Measurements from ENCODE around the gene CARM1.
"Not testable (repeated sequence)": the region's sequence is repeated elsewhere in the genome, so short reads cannot be mapped to it uniquely, and the experiment has no call there.

Gene CARM1

DNA sequence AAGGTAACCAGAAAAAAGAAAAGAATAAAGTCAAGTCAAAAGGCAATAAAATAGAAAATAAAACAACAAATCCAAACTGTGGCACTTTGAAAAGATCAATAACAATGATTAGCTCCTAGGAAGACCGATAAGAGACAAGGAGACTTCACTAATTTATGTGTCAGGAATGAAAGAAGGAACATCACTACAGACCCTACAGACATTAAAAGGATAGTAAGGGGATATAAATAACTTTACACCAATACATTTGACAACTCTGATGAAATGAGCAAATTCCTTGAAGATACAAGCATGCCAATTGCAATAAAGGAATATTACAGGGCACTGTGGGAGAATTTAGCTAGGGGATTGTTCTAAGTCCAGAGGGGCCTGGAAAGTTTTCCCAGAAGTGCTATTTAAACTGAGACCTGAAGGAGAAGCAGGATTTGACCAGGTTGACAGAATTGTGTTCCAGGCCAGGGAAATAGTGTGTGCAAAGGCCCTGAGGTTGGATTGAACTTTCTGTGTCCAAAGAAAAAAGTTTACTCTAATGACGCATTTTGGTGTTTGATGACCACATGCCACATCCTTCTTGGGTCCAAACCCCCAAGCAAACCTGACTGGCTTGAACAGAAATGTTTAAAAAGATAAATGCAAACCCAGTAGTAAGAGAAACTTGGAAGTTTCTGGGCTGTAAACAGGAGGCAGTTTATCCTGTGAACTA, 24.7 kb upstream of the CARM1 start:
- DNase-seq (ENCODE audit: low read depth in 1 of 2, low spot score in 1 of 2), result no peak

DNA sequence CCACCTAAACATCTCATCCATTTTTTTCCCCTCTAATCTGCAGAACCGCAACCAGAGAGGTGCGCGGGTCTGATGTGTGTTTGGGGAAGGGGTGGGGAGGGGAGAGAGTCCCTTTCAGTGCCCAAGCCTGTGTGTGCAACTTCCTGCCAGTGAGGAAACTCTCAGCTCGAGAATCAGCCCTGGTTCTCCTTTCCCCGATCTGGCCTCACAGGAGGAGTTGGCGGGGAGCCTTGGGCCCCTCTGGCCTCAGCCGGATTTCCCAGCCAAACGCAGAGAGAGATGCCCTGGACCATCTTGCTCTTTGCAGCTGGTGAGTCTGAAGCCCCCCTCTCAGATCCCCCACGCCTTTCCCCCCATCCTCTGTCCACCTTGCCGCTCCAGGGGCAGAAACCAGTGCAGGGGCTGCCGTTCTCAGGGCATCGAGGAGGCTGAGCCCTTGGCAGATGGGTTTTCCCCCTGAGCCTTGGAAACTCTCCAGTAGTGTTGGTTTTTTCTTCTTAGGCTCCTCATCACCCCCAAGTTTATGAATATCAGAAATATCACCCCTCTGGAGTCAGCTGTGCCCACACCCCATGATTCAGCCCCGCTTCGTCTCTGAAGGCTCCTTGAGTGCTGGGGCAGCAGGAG, 23.0 kb upstream of the CARM1 start, which contains the start of gene C19orf38:
C19orf38 (plus strand) TSS at position 186 of the 627 bp plus-strand sequence; CDS start at position 280, 94 bp downstream.
- DNase-seq (ENCODE audit: low read depth in 1 of 2, low spot score in 1 of 2), result no peak

DNA sequence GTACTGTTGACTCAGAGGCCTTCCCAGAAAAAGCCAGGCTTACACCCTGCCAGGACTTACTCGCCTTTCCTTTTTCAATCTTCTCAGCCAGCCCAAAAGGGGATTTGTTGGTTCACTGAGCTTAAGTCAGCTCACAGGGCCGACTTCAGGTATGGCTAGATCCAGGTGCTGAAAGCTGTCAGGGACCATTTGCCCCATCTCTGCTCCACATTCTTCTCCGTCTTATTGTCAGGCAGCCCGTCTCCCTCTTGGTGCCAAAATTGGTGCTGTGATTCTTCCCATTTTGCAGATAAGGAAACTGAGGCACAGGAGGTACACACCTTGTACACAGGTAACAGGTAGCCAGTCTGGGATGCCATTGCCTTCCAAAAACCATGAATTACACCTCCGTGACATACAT, 20.7 kb upstream of the CARM1 start:
- no peak for DNase-seq (ENCODE audit: low read depth in 1 of 2, low spot score in 1 of 2)

DNA sequence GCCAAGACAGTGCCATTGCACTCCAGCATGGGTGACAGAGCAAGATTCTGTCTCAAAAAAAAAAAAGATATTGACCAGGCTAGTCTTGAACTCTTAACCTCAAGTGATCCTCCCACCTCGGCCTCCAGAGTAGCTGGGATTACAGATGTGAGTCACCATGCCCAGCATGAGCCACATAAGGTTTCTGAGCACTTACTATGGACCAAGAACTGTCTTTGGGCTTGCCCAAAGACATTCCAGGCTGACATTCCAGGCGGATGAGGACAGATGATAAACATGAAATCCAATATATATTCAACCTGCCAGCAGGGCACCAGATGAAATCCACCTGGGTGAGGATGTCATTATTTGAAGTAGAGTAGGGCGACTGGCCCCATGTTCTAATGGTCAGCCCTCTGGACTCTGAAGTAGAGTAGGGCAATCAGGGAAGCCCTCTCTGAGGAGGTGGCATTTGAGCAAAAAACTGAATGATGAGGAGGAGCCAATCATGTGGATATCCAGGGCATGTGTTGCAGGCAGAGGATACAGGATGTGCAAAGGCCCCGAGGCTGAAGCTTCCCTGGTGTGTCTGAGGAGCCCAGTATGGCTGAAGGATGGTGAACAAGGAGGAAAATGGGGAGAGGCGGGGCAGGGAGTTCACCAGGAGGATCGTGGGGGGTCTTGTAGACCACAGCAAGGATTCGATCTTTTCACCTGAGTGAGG, 19.1 kb upstream of the CARM1 start:
- no peak for DNase-seq (ENCODE audit: low read depth in 1 of 2, low spot score in 1 of 2)

DNA sequence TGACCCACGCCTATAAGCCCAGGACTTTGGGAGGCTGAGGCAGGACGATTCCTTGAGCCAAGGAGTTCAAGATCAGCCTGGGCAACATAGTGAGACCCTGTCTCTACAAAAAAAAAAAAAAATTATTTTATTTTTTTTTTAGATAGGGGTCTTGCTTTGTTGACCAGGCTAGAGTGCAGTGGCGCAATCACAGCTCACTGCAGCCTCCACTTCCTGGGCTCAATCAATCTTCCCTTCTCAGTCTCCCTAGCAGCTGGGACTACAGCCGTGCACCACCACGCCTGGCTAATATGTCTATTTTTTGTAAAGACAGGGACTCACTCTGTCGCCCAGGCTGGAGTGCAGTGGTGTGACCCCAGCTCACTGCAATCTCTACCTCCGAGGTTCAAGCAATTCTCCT, 18.4 kb upstream of the CARM1 start:
- no peak for DNase-seq (ENCODE audit: low read depth in 1 of 2, low spot score in 1 of 2)

DNA sequence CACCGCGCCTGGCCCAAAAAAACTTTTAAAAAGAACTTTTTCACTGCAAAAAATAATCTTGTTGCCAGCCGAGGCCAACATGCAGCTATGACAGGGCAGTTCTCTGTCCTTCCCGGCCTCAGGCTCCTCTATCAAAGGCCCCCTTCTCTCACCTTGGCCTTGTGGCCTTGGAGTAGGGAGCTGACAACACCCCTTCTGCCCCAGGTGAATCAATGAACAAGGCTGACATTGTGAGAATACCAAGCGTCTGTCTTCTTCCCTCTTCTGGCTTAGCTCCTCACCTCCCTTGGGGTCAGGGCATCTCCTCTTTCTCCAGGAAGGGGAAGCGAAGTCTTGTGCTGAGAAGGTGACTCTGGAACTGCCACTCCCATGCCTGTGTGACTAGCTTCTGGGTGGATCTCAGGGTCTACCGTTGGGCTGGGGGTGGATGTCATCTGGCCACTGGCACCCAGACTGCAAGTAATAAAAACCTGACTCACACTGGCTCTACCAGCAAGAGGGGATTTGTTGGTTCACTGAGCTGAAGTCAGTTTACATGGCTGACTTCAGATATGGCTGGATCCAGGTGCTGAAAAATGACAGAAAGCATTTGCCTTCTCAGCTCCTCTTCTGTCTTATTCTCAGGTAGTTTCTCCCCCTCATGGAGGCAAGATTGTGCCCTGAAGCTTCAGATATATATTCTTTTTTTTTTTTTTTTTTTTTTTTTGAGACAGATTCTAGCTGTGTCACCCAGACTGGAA, 16.8 kb upstream of the CARM1 start:
- no peak for DNase-seq (ENCODE audit: low read depth in 1 of 2, low spot score in 1 of 2)

DNA sequence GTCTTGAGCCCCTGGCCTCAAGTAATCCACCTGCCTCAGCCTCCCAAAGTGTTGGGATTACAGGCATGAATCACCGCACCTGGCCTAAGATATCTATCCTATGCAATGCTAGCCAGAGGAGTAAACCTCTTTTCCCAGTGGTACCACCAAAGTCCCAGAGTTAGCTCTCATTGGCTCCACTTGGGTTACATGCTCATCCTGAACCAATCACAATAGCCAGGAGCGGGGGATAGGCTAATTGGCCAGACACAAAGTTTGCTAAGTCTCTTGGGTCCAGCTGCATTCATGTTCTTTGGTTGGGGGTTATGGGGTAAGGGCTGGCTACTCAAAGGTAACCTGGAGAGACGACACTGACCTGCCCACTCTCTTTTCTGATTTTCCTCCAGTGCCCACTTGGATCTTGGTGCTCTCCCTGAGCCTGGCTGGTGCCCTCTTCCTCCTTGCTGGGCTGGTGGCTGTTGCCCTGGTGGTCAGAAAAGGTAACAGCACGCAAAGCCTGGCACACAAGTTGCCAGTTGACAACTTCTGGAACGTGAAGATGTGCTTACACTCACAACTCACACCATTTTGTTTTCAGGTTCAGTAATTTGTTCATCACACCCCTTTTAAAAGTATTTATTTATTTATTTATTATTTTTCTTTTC, 15.4 kb upstream of the CARM1 start:
- DNase-seq (ENCODE audit: low read depth in 1 of 2, low spot score in 1 of 2), result no peak

DNA sequence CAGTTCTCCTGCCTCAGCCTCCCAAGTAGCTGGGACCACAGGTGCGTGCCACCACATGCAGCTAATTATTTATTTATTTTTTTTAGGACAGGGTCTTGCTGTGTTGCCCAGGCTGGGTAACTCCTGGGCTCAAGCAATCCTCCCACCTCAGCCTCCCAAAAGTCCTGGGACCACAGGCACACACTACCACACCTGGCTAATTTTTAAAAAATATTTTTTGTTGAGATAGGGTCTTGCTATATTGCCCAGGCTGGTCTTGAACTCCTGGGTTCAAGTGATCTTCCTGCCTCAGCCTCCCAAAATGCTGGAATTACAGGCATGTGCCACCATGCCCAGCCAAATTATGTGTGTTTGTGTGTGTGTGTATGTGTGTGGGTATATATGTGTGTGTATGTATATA, 14.5 kb upstream of the CARM1 start:
- not testable (repeated sequence) for DNase-seq (ENCODE audit: low read depth in 1 of 2, low spot score in 1 of 2)

DNA sequence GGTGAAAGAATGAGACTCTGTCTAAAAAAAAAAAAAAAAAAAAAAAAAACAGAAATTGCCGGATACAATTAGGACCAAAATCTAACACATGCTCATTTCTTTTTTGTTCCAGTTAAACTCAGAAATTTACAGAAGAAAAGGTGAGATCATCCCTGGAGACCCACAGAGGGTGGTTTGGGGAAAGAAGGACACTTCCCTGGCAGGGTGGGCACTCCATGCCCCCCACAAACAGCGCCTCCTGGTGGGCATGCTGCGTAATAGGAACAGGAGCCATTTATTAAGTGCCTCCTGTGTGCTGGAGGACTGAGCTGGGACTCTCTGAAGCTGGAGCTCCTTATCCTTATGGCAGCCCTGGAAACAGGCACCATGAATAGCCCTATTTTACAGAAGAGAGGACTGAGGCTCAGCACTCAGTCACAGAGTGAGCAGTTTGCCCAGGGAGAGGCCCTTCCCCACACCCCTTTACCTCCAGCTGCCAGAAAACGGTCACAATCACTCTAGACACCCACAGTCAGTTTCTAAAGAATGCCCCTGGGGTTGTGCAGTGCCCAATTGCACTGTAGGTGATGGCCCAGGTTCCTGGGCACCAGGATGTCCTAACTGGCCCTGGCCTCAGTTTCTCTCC, 13.0 kb upstream of the CARM1 start:
- DNase-seq (ENCODE audit: low read depth in 1 of 2, low spot score in 1 of 2), result no peak

DNA sequence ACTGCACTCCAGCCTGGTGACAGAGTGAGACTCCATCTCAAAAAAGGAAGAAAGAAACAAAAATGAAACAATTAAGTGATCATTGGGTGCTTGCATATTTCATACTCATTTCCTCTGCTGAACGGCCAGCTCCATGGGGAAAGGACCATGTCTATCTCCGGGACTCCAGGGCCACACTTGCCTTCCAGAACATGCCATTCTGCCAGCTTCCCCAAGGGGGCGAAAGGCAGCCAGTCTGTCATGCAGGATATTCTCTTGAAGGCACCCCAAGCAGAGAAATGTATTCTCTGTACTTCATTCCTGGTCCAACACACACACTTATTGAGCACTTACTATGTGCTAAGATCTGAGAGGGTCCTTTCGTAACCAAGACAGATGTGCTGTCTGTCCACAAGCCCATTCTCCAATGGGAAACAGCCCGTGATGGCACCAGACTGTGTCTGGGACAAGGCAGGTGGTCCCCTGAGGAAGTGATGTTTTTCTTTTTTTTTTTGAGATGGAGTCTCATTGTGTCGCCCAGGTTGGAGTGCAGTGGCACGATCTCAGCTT, 10.2 kb upstream of the CARM1 start:
- DNase-seq (ENCODE audit: low read depth in 1 of 2, low spot score in 1 of 2), result no peak

DNA sequence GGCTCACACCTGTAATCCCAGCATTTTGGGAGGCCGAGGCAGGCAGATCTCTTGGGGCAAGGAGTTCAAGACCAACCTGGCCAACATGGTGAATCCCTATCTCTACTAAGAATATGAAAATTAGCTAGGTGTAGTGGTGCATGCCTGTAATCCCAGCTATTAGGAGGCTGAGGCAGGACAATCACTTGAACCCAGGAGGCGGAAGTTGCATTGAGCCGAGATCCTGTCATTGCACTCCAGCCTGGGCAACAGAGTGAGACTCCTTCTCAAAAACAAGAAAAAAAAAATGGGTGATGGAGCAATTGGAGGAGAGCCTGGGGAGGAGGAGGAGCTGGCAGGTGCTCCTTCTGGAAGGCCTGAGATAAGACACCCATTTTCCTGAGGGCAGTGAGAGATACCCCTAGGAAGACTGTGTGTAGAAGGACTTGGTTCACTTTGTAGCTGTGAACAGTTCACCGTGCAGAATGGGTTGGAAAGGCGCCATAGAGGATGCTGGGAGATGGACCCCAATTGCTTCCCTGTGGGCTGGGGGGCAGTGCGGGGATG, 8.7 kb upstream of the CARM1 start:
- DNase-seq (ENCODE audit: low read depth in 1 of 2, low spot score in 1 of 2), result no peak

DNA sequence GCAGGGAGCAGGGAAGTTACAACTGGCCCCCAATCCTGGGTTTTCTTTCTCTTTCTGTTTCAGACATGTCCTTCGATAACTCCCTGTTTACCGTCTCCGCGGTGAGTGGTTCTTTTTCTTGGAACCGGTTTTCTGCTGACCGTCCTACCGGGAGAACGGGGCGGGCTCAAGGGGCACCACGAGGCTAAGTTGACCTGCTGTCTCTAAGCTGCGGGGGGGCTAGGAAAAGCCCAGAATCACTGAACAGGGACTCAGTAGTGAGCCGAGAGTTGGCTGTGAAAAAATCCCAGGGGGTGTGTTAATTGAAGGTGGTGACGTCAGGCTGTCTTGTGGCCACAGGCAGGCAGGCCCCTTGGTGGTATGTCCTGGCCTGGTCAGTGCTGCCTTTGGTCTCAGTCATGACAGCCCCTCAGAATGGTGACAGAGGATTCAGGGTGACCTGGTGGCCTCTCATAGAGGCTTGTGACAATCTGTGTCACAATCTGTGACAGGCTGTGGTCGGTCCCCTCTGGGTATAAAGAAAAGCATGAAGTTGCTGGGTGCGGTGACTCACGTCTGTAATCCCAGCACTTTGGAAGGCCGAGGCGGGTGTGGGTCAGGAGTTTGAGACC, 8.1 kb upstream of the CARM1 start:
- DNase-seq (ENCODE audit: low read depth in 1 of 2, low spot score in 1 of 2), result no peak

DNA sequence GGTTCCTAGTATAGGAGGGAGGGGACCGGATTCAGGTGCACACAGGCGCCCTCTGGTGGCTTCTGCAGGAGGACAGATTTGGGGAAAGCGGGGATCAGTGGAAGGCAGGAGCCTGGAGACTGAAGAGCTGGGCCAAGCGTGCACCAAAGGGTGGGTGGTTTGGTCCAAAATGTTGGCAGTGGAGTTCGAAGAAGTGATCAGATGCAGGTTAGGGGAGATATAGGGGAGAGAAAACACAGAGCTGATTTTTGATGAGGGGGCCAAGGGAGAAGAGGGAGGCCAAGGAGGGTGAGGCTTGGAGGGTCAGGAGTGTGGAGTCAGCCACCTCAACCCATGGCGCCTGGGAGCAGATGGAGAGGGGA, 6.8 kb upstream of the CARM1 start:
- peak; percentile 68 to 77 for DNase-seq (ENCODE audit: low read depth in 1 of 2, low spot score in 1 of 2)

DNA sequence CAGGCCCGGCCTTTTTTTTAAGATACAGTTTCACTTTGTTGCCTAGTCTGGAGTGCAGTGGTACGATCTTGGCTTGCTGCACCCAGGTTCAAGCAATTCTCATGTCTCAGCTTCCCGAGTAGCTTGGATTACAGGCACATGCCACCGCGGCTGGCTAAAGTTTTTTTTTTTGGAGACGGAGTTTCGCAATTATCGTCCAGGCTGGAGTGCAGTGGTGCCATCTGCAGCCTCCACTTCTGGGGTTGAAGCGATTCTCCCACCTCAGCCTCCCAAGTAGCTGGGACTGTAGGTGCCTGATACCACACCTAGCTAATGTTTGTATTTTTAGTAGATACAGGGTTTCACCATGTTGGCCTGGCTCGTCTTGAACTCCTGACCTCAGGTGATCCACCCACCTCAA, 4.9 kb upstream of the CARM1 start:
- DNase-seq (ENCODE audit: low read depth in 1 of 2, low spot score in 1 of 2), result no peak

DNA sequence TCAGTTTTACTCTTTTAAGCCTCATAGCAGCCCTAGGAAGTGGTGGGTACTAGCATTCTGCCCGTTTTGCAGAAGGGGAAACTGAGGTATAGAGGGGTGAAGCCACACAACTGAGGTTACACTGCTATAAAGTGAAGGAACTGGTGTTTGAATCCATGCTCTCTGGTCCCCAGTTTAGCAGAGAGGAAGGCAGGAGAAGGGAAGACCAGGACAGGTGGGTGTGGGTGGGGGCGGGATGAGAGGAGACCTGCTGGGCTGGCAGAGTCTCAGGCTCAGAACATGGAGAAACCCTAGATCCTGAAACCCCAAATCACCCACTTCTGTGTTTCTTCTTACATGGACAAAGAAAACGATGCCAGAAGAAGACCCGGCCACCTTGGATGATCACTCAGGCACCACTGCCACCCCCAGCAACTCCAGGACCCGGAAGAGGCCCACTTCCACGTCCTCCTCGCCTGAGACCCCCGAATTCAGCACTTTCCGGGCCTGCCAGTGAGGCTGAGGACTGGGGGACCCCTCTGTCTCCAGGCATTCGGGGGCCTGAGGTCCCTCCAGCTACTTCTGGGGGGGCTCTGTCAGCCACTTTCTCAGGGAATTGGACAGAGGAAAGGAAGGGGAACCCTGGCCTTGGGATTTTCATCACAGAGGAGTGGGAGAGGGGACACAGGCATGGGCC, 2.3 kb upstream of the CARM1 start:
- DNase-seq (ENCODE audit: low read depth in 1 of 2, low spot score in 1 of 2), result no peak

DNA sequence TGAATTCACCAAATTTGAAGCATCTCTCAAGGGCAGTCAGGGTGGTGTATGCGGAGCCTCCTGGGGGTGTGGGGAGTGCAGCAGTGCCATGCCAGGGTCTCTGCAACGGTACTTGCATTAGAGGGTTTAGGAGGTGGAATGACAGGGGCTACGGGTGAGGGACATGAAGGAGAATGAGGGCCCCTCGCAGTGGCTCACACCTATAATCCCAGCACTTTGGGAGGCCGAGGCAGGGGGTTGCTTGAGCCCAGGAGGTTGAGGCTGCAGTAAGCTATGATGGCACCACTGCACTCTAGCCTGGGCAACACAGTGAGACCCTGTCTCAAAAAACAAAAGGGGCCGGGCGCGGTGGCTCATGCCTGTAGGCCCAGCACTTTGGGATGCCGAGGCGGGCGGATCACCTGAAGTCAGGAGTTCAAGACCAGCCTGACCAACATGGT, 1.5 kb upstream of the CARM1 start:
- not testable (repeated sequence) for DNase-seq (ENCODE audit: low read depth in 1 of 2, low spot score in 1 of 2)

DNA sequence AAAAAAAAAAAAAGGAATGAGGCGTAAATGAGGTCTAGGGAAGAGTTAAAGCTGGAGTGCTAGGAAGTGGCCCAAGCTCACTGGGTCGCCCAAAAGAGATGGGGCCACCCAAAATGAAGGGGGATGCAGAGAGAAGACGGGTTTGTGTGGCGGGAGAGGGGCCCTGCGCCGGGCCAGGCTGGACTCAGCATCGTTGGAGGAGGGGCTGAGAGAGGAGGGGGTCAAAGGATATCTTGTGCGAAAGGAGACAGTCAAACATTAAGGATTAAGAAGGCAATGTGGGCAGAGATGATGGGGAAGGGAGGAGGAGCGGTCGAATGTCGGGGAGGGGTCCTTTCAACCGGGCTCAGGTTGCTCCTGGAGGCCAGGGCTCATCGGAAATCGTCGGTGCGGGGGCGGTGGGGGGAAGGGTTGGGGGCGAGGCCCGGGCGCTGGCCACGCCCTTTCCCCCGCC, 825 bp upstream of the CARM1 start:
- no peak for DNase-seq (ENCODE audit: low read depth in 1 of 2, low spot score in 1 of 2)

DNA sequence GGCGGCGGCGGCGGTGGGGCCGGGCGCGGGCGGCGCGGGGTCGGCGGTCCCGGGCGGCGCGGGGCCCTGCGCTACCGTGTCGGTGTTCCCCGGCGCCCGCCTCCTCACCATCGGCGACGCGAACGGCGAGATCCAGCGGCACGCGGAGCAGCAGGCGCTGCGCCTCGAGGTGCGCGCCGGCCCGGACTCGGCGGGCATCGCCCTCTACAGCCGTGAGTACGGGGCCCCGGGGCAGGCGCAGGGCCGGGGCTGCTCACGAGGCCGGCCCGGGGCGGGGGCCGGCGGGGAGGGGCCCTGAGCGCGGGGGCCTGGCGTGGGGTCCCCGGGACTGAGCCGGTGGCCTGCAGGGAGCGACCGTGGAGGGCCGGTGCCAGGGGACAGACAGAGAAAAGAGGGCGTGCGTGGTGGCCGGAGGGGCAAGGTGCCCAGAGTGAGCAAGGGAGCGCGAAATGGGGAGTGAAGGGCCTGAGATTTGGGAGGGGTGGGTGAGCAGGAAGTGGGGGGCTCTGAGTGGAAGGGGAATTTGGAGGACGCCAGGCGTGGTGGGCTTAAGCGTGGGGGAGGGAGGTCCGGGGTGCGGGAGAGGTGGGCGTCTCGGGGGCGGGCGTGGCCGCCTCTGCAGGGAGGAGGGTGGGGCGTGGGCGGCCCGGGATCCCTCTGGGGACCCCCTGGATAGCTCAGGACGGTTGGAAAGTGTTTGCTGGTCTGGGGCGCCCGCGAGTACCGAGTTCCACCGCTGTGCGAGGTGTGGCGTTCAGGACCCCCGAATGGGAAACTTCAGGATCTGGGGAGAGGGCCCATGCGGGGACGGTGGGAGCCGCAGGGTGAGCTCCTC, 575 bp downstream of the CARM1 start:
- no peak for DNase-seq (ENCODE audit: low read depth in 1 of 2, low spot score in 1 of 2)
